ENCODE data around the gene SUMO4. TPM values are rescaled to one million over a fixed set of nuclear protein-coding genes. Genes with fewer than 3 reads are reported as not detected.

Gene SUMO4
- total and polyA plus RNA-seq, 2 of the 4 experiments (the other 2 are of a cell fraction): 2.2 TPM; not detected in 1

DNA sequence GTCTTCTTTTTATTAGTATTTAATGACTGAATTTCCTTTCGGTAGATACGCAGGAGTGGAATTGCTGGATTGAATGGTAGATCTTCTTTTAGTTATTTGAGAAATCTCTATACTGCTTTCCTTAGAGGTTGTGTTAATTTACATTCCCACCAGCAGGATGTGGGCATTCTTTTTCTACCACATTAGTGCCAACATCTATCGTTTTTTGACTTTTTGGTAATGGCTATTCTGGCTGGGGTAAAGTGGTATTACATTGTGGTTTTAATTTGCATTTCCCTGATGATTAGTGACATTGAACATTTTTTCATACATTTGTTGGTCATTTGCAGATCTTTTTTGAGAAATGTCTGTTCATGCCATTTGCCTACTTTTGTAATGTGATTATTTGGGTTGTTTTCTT, 37.1 kb downstream of the SUMO4 start:
- Histone ChIP-seq H2AK9ac (replicated peaks; ENCODE audit: low read depth, low read length, poor library complexity) (no peak overlapping the region), H3K9ac (ENCODE audit: low read depth, low read length) (no peak overlapping the region), H3K4me1 (ENCODE audit: control insufficient read depth, insufficient read depth, low read length) (peaks cover 5% of the 10 kb centered on the region; the same call in 1 of the 2 replicates), H2AK5ac (ENCODE audit: low read depth, low read length) (no peak overlapping the region), H3K79me1 (ENCODE audit: low read depth in 1 of 2, low read length in 2 of 2) (no peaks in the 10 kb centered on the region), H4K8ac (ENCODE audit: low read depth in 2 of 2, low read length in 2 of 2) (no peak overlapping the region), H2BK5ac (ENCODE audit: low read depth, low read length, poor library complexity, severe bottlenecking) (no peak overlapping the region), H4K20me1 (ENCODE audit: insufficient read depth, low read length) (no peaks in the 10 kb centered on the region), H4K5ac (ENCODE audit: low read depth, low read length) (no peak overlapping the region), H3K14ac (replicated peaks; ENCODE audit: low read depth, low read length) (no peak overlapping the region), H3K9me3 (ENCODE audit: control insufficient read depth, insufficient read depth, low read length) (no peaks in the 10 kb centered on the region), H3K36me3 (ENCODE audit: control insufficient read depth, insufficient read depth, low read length) (no peaks in the 10 kb centered on the region), H2BK20ac (ENCODE audit: low read depth, low read length) (no peak overlapping the region), H3K18ac (ENCODE audit: low read depth, low read length) (no peak overlapping the region), H2BK15ac (ENCODE audit: low read depth, low read length) (no peak overlapping the region), H3K27me3 (ENCODE audit: control insufficient read depth, insufficient read depth, low read length) (peaks cover 2% of the 10 kb centered on the region), H2AFZ (replicated peaks; ENCODE audit: low read length, poor library complexity) (no peak overlapping the region), H2BK120ac (ENCODE audit: low read depth, low read length) (no peak overlapping the region), H3K9me1 (ENCODE audit: insufficient read depth, low read length) (no peaks in the 10 kb centered on the region), H3K56ac (ENCODE audit: extremely low read depth, insufficient read depth, low read length) (no peak overlapping the region), H3K4me3 (ENCODE audit: insufficient read depth, low read depth, low read length) (no peak overlapping the region), H3K27ac (ENCODE audit: insufficient read depth, low read length) (no peak overlapping the region), H3K4ac (ENCODE audit: low read depth, low read length) (no peak overlapping the region), H4K91ac (ENCODE audit: insufficient read depth, low read depth, low read length) (no peak overlapping the region), H3K23ac (ENCODE audit: low read depth, low read length) (no peak overlapping the region), H3K4me2 (ENCODE audit: low read depth, low read length) (no peak overlapping the region)
- ATAC-seq (ENCODE audit: low read depth): no peak
- no TSS peak for BruUV-seq (replicated peaks)
- CTCF ChIA-PET: no interaction called here
- dilution Hi-C loops (cut with HindIII; ENCODE audit: low sequenced_read_pairs, unreplicated experiment): no loop called here
- TF ChIP-seq NFE2L2 (IDR thresholded peaks at IDR 0.05; ENCODE audit: low read depth, low read length) (no peak), BHLHE40 (IDR thresholded peaks at IDR 0.05; ENCODE audit: low read depth, low read length) (no peak), MAZ (IDR thresholded peaks at IDR 0.05; ENCODE audit: borderline replicate concordance, low read depth, low read length) (no peak), SMC3 (IDR thresholded peaks at IDR 0.05; ENCODE audit: low read depth, low read length) (no peak), CHD1 (IDR thresholded peaks at IDR 0.05; ENCODE audit: low read depth, low read length) (no peak), CEBPB (IDR thresholded peaks at IDR 0.05; ENCODE audit: low read depth, low read length) (no peak), RFX5 (IDR thresholded peaks at IDR 0.05; ENCODE audit: low read depth, low read length) (no peak), FOS (IDR thresholded peaks at IDR 0.05; ENCODE audit: low read depth, low read length) (no peak), RAD21 (IDR thresholded peaks at IDR 0.05; ENCODE audit: low read length) (no peak), MAFK (IDR thresholded peaks at IDR 0.05; ENCODE audit: low read depth, low read length) (no peak), RCOR1 (IDR thresholded peaks at IDR 0.05; ENCODE audit: insufficient replicate concordance, low read length) (no peak)
- TF ChIP-seq, protein P1, sequence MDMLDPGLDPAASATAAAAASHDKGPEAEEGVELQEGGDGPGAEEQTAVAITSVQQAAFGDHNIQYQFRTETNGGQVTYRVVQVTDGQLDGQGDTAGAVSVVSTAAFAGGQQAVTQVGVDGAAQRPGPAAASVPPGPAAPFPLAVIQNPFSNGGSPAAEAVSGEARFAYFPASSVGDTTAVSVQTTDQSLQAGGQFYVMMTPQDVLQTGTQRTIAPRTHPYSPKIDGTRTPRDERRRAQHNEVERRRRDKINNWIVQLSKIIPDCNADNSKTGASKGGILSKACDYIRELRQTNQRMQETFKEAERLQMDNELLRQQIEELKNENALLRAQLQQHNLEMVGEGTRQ (IDR thresholded peaks at IDR 0.05; ENCODE audit: low read depth, low read length): no peak
- TF ChIP-seq, protein P2, sequence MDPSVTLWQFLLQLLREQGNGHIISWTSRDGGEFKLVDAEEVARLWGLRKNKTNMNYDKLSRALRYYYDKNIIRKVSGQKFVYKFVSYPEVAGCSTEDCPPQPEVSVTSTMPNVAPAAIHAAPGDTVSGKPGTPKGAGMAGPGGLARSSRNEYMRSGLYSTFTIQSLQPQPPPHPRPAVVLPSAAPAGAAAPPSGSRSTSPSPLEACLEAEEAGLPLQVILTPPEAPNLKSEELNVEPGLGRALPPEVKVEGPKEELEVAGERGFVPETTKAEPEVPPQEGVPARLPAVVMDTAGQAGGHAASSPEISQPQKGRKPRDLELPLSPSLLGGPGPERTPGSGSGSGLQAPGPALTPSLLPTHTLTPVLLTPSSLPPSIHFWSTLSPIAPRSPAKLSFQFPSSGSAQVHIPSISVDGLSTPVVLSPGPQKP (IDR thresholded peaks at IDR 0.05; ENCODE audit: borderline replicate concordance, low read depth, low read length): no peak
- TF ChIP-seq, protein P3, sequence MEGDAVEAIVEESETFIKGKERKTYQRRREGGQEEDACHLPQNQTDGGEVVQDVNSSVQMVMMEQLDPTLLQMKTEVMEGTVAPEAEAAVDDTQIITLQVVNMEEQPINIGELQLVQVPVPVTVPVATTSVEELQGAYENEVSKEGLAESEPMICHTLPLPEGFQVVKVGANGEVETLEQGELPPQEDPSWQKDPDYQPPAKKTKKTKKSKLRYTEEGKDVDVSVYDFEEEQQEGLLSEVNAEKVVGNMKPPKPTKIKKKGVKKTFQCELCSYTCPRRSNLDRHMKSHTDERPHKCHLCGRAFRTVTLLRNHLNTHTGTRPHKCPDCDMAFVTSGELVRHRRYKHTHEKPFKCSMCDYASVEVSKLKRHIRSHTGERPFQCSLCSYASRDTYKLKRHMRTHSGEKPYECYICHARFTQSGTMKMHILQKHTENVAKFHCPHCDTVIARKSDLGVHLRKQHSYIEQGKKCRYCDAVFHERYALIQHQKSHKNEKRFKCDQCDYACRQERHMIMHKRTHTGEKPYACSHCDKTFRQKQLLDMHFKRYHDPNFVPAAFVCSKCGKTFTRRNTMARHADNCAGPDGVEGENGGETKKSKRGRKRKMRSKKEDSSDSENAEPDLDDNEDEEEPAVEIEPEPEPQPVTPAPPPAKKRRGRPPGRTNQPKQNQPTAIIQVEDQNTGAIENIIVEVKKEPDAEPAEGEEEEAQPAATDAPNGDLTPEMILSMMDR (conservative IDR thresholded peaks at IDR 0.05; ENCODE audit: low read depth, low read length): no peak
- intact Hi-C loops (cut with micrococcal nuclease): loop anchor here (10.0 kb wide), 1 partner anchor 862 kb away; no protein-coding TSS in a partner anchor
- POLR2A ChIA-PET (ENCODE audit: unreplicated experiment): no interaction called here
- no CpG with 5 or more reads among the region's 3 CpGs for WGBS, 2 experiments (ENCODE audit: extremely low coverage in 2 of 2, insufficient read length in 1 of 2)
- no peak for DNase-seq
- in situ Hi-C loops (cut with MboI; ENCODE audit: low sequenced_read_pairs): no loop called here
